Gastroesophageal sphincter (tissue), 4 donors: Measurements from ENCODE around the gene ADARB1. TPM values are rescaled to one million over a fixed set of nuclear protein-coding genes. Genes with fewer than 3 reads are reported as not detected.

Source experiments
- ATAC-seq: fragments of 150-250 bp; one replicate; pipeline ENCODE4 v1.9.1; 2016; ENCODE audit warnings: mild to moderate bottlenecking, moderate library complexity
- H3K27ac ChIP-seq, 4 donors: fragments of 200-600 bp; sonication (generic) in 3 of 4; 1 replicate in 3 of 4; 2 replicates in 1 of 4; pipeline ENCODE4 v1.5.1; 2016 to 2019
- H3K27me3 ChIP-seq: fragments of 200-600 bp; sonication (generic); one replicate; pipeline ENCODE4 v1.5.1; 2019
- H3K36me3 ChIP-seq, 2 donors: fragments of 200-600 bp; sonication (generic); one replicate each; pipeline ENCODE4 v1.5.1; 2019; ENCODE audit warnings: control low read depth in 1 of 2
- H3K4me1 ChIP-seq, 3 donors: fragments of 200-600 bp; sonication (generic); 1 replicate in 2 of 3; 2 replicates in 1 of 3; pipeline ENCODE4 v1.5.1; 2016 to 2019; ENCODE audit warnings: control low read depth in 2 of 3
- H3K4me3 ChIP-seq, 2 donors: fragments of 200-600 bp; sonication (generic); one replicate each; pipeline ENCODE4 v1.5.1; 2019; ENCODE audit warnings: mild to moderate bottlenecking in 1 of 2, moderate library complexity in 1 of 2
- H3K9me3 ChIP-seq, 3 donors: fragments of 200-600 bp; sonication (generic); one replicate each; pipeline ENCODE4 v1.5.1; 2017 to 2019; ENCODE audit warnings: control low read depth in 2 of 3
- EP300 ChIP-seq: sonication (generic); formaldehyde crosslinking; IDR thresholded peaks from one replicate; pipeline ENCODE4 v1.6.1; 2017; ENCODE audit warnings: antibody characterized with exemption, mild to moderate bottlenecking
- POLR2A ChIP-seq, 2 donors: fragments of 450-650 bp; IDR thresholded peaks; one replicate each; pipeline ENCODE4 v1.6.1; 2017; ENCODE audit warnings: antibody characterized with exemption in 2 of 2, mild to moderate bottlenecking in 2 of 2, moderate library complexity in 1 of 2
- POLR2AphosphoS5 ChIP-seq: sonication (generic); formaldehyde crosslinking; IDR thresholded peaks from one replicate; pipeline ENCODE4 v1.6.1; 2017; ENCODE audit warnings: antibody characterized with exemption
- WGBS, 2 donors: methylation state at CpG; one replicate each; pipeline ENCODE4 v1.1.5; 2018; ENCODE audit warnings: low coverage in 1 of 2; 5-methylcytosine and 5-hydroxymethylcytosine counted together
- total RNA-seq, 4 donors: library from RNA; depleted of rRNA; stranded (reverse); fragments of >200 nt; gene quantifications; one replicate each; pipeline ENCODE4 v1.1.0, GENCODE V29; 2016
- TF ChIP-seq, protein P1 (sequence below), 4 experiments: fragments of 200-600 bp in 2 of 4; fragments of 450-650 bp in 2 of 4; sonication (generic) in 1 of 4; IDR thresholded peaks; one replicate each; pipeline ENCODE4 v1.5.1; 2017 to 2019; ENCODE audit warnings: antibody characterized with exemption in 4 of 4, mild to moderate bottlenecking in 2 of 4, moderate library complexity in 2 of 4

ADARB1 gene
- total RNA-seq, 4 donors from 2014 or later = 136 to 228 (median 181) TPM

DNA sequence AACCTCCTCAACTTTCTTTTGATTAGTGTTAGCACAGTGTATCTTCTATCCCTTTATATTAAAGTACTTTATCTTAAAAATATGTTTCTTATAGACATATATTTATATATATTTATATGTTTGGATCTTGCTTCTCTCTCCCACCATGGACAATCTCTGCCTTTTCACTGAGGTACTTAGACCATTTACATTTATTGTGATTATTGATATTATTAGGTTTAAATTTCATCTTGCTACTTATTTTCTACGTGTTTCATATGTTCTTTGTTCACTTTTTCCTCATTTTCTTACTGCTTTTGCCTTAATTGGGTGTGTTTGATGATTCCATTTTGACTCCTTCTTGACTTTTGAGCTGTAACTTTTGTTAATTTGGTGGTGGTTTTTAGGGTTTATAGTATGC, 142.6 kb downstream of the ADARB1 start:
- TF ChIP-seq, protein P1, sequence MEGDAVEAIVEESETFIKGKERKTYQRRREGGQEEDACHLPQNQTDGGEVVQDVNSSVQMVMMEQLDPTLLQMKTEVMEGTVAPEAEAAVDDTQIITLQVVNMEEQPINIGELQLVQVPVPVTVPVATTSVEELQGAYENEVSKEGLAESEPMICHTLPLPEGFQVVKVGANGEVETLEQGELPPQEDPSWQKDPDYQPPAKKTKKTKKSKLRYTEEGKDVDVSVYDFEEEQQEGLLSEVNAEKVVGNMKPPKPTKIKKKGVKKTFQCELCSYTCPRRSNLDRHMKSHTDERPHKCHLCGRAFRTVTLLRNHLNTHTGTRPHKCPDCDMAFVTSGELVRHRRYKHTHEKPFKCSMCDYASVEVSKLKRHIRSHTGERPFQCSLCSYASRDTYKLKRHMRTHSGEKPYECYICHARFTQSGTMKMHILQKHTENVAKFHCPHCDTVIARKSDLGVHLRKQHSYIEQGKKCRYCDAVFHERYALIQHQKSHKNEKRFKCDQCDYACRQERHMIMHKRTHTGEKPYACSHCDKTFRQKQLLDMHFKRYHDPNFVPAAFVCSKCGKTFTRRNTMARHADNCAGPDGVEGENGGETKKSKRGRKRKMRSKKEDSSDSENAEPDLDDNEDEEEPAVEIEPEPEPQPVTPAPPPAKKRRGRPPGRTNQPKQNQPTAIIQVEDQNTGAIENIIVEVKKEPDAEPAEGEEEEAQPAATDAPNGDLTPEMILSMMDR (IDR thresholded peaks at IDR 0.05) = no peak
- TF ChIP-seq POLR2A (IDR thresholded peaks at IDR 0.05) = no peak
- TF ChIP-seq EP300 = no peak
- TF ChIP-seq POLR2AphosphoS5 = no peak
- Histone ChIP-seq H3K27ac (no peak overlapping the region), H3K9me3 (peaks cover 0 to 8% (median 0%) of the 10 kb centered on the region in 3 donors), H3K27me3 (no peaks in the 10 kb centered on the region), H3K4me1 (peaks cover 0 to 10% (median 0%) of the 10 kb centered on the region in 3 donors), H3K36me3 (peaks cover 4 to 73% of the 10 kb centered on the region in 2 donors), H3K4me3 (no peak overlapping the region)
- 94 to 100% methylated on average over 1 of the region's 1 CpG for WGBS, 2 donors
- ATAC-seq = no peak

DNA sequence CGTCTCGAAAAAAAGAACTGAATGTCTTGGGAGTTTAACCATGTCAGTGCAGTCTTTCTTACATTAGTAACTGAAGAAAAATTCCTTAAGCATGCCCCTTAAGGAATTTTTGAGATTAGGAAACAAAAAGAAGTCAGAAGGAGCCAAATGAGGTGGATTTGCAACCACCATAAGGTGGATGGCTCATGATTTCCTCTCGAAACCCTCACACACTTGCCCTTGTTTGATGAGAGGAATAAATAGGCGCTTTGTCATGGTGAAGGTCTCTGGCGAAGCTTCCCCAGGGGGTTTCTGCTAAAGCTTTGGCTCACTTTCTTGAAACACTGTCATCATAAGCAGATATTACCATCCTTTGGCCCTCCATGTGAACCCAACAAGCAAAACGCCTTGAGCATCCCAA, 145.1 kb downstream of the ADARB1 start:
- peaks cover 0 to 8% (median 0%) of the 10 kb centered on the region in 3 donors for H3K9me3 ChIP-seq
- ATAC-seq = no peak
- no peak for TF ChIP-seq EP300
- no peak for TF ChIP-seq POLR2A (IDR thresholded peaks at IDR 0.05)
- TF ChIP-seq, protein P1 (IDR thresholded peaks at IDR 0.05) = no peak
- TF ChIP-seq POLR2AphosphoS5 = no peak
- peaks cover 0 to 10% (median 0%) of the 10 kb centered on the region in 3 donors for H3K4me1 ChIP-seq
- no peak overlapping the region for H3K4me3 ChIP-seq
- no peaks in the 10 kb centered on the region for H3K27me3 ChIP-seq
- H3K36me3 ChIP-seq = peaks cover 4 to 77% of the 10 kb centered on the region in 2 donors
- H3K27ac ChIP-seq = no peak overlapping the region
- WGBS, 2 donors = 88 to 93% methylated on average over 4 to 6 of the region's 6 CpGs

DNA sequence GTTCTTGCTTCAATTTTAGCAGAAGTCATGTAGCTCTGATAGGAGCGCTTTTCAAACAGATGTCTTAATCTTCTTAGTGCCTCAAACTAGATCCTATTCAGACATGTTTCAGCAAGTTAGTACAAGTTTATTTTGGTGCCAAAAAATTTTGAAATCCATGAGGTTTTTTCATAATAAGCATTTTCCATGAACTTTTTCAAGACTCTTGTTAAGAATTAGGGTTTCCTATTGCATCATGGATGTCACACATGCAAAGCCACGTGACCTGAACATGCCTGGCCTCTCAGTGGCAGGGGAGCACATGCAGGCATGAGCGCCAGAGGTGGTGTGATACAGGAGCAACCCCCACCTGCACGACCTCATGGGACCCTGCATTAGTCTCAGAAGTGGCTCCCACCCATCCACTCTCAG, 145.7 kb downstream of the ADARB1 start:
- Histone ChIP-seq H3K36me3 (peaks cover 4 to 71% of the 10 kb centered on the region in 2 donors), H3K27me3 (no peaks in the 10 kb centered on the region), H3K4me3 (no peak overlapping the region), H3K4me1 (peaks cover 0 to 10% (median 0%) of the 10 kb centered on the region in 3 donors), H3K9me3 (peaks cover 0 to 8% (median 0%) of the 10 kb centered on the region in 3 donors), H3K27ac (peak overlapping the region in 2 of 4 donors; percentile 8 to 27)
- peak; percentile 62 for ATAC-seq
- 81 to 88% methylated on average over 2 of the region's 4 CpGs for WGBS, 2 donors
- TF ChIP-seq POLR2AphosphoS5 (no peak), POLR2A (IDR thresholded peaks at IDR 0.05) (no peak), EP300 (no peak)
- TF ChIP-seq, protein P1 (IDR thresholded peaks at IDR 0.05) = no peak

DNA sequence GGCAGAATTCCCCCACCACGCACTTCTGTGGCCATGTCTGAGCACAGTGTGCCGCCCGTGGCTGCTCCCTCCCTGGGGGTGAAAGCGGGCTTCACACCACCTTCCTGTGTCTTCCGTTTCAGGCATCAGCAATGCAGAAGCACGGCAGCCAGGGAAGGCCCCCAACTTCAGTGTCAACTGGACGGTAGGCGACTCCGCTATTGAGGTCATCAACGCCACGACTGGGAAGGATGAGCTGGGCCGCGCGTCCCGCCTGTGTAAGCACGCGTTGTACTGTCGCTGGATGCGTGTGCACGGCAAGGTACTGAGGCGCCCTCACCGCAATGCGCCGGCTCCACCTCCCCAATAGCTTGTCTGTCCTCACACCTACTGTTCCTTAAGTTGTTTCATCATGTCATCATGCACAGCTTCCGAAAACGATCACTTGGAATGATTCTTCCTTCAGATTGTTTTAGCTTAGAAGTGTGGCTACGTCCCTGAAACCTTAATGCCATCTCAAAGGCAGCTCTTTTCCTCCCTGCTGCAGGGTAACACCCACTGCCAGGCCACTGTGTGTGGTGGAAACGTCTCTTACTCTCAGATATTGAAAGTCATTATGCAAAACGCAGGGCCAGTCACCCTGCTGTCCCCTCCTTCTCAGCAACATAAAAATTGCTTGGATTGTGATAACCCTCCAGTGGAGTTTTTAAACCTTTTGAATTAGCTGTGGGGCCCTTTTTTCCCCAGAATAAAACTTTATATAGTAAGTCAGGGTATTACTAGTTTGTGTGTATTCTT, 146.5 kb downstream of the ADARB1 start:
- Histone ChIP-seq H3K36me3 (peaks cover 4 to 68% of the 10 kb centered on the region in 2 donors), H3K27ac (peak overlapping the region in 1 of 4 donors; percentile 27), H3K4me1 (peaks cover 0 to 10% (median 0%) of the 10 kb centered on the region in 3 donors), H3K27me3 (no peaks in the 10 kb centered on the region), H3K4me3 (no peak overlapping the region), H3K9me3 (peaks cover 0 to 8% (median 0%) of the 10 kb centered on the region in 3 donors)
- ATAC-seq = no peak
- WGBS, 2 donors = 70 to 88% methylated on average over 2 to 16 of the region's 29 CpGs
- TF ChIP-seq, protein P1 (IDR thresholded peaks at IDR 0.05) = no peak
- no peak for TF ChIP-seq POLR2AphosphoS5
- no peak for TF ChIP-seq EP300
- TF ChIP-seq POLR2A (IDR thresholded peaks at IDR 0.05) = no peak

DNA sequence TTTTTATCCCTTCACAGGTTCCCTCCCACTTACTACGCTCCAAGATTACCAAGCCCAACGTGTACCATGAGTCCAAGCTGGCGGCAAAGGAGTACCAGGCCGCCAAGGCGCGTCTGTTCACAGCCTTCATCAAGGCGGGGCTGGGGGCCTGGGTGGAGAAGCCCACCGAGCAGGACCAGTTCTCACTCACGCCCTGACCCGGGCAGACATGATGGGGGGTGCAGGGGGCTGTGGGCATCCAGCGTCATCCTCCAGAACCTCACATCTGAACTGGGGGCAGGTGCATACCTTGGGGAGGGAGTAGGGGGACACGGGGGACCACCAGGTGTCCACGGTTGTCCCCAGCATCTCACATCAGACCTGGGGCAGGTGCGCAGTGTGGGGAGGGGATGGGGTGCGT, 147.6 kb downstream of the ADARB1 start:
- TF ChIP-seq EP300 (no peak), POLR2A (IDR thresholded peaks at IDR 0.05) (no peak), POLR2AphosphoS5 (no peak)
- TF ChIP-seq, protein P1 (IDR thresholded peaks at IDR 0.05) = no peak
- peaks cover 0 to 10% (median 0%) of the 10 kb centered on the region in 3 donors for H3K4me1 ChIP-seq
- no peak overlapping the region for H3K4me3 ChIP-seq
- H3K27me3 ChIP-seq = no peaks in the 10 kb centered on the region
- H3K9me3 ChIP-seq = peaks cover 0 to 2% (median 0%) of the 10 kb centered on the region in 3 donors
- ATAC-seq = no peak
- peaks cover 4 to 68% of the 10 kb centered on the region in 2 donors for H3K36me3 ChIP-seq
- 100% methylated on average over 1 of the region's 15 CpGs; no CpG with 5 or more reads in 1 of the 2 donors for WGBS, 2 donors
- H3K27ac ChIP-seq = no peak overlapping the region
